ENCODE results near the gene KRT4. TPM values are rescaled to one million over a fixed set of nuclear protein-coding genes. Genes with fewer than 3 reads are reported as not detected.

The KRT4 gene
- total RNA-seq, 1 experiment from 2014 or later: not detected

DNA sequence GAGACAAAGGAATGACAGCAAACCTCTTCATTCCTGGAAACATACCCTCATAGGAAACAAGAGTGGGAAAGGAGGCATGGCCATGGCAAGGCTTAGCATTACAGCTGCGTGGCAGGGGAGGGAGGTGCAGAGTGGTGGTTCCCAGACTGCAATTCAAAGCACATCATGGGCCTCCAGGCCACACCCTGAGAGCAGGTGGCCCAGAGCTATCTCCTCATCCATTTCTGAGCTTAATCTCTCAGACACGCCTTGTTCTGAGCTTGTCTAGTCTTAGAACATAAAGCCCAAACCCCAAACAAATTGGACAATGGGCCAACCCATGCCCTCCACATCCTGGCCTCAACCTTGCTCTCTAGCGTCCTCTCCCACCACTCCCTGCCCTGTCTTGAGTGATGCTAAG, 12.1 kb downstream of the KRT4 start:
- ChIA-PET RAD21 (ENCODE audit: low non-redundant PET in 1 of 2, low total read pairs in 2 of 2, uncharacterized antibody in 2 of 2, unreplicated experiment in 2 of 2) (no interaction called here), POLR2A (no interaction called here), CTCF (no interaction called here)
- intact Hi-C loops (cut with micrococcal nuclease): no loop called here
- Histone ChIP-seq H3K9me3 (ENCODE audit: control insufficient read depth in 1 of 2, insufficient read depth in 1 of 2, low read depth in 1 of 2, low read length in 2 of 2) (no peaks in the 10 kb centered on the region), H3K4me3 (replicated peaks in 1 of 2; ENCODE audit: low read depth in 1 of 2, low read length in 2 of 2) (no peak overlapping the region), H3K27ac (ENCODE audit: low read depth, low read length) (no peak overlapping the region), H3K4me2 (ENCODE audit: low read length) (no peak overlapping the region), H3K36me3 (ENCODE audit: control insufficient read depth in 1 of 2, insufficient read depth in 2 of 2, low read length in 2 of 2) (no peaks in the 10 kb centered on the region), H3K9me2 (ENCODE audit: insufficient read depth) (no peaks in the 10 kb centered on the region), H3K4me1 (ENCODE audit: control insufficient read depth in 1 of 2, insufficient read depth in 2 of 2, low read length in 2 of 2) (peaks cover 8 to 39% of the 10 kb centered on the region in 2 experiments; a peak in 3 of 4 replicates), H3K27me3 (ENCODE audit: insufficient read depth, low read length) (no peaks in the 10 kb centered on the region), H2AFZ (ENCODE audit: low read depth, low read length, poor library complexity, severe bottlenecking) (no peak overlapping the region), H4K20me1 (ENCODE audit: insufficient read depth) (no peaks in the 10 kb centered on the region), H3K79me2 (ENCODE audit: insufficient read depth, low read length) (no peaks in the 10 kb centered on the region), H3K9ac (ENCODE audit: low read length) (no peak overlapping the region)
- TF ChIP-seq EZH2 (IDR thresholded peaks at IDR 0.05) (no peak), JUND (IDR thresholded peaks at IDR 0.05) (no peak), RAD21 (IDR thresholded peaks at IDR 0.05; ENCODE audit: low read depth) (no peak), CBX3 (IDR thresholded peaks at IDR 0.05; ENCODE audit: low read depth) (no peak), EZH2phosphoT487 (IDR thresholded peaks at IDR 0.05; ENCODE audit: borderline replicate concordance) (no peak), CEBPB (IDR thresholded peaks at IDR 0.05; ENCODE audit: low read depth) (no peak), TCF7L2 (IDR thresholded peaks at IDR 0.05; ENCODE audit: borderline replicate concordance, extremely low read depth, insufficient read depth, insufficient read length) (no peak)
- DNase-seq (ENCODE audit: low read depth, low spot score): no peak
- no peak for ATAC-seq
- BruUV-seq (replicated peaks): no TSS peak

DNA sequence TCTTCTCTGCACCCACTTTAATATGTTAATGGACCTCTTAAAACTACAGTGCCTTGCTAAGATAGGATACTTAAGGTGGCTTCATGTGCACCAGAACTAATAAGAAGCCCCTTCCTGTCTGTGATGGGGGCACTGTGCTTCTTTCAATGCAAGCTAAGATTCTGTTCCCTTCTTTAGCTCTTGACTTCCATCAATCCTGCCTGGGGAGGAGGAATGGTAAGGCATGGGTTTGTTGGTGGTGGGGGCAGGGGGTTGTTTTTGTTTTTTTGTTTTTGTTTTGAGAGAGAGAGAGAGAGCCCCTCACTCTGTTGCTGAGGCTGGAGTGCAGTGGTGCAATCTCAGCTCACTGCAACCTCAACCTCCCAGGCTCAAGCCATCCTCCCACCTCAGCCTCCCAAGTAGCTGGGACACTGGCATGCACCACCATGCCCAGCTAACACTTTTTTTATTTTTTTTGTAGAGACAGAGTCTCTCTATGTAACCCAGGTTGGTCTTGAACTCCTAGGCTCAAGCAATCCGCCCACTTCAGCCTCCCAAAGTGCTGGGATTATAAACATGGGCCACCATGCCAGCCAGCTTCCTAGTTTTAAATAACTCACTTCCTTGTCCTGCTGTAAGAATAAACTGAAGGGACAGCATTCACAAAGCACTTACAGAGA, 13.5 kb downstream of the KRT4 start:
- H3K4me1 ChIP-seq (ENCODE audit: control insufficient read depth in 1 of 2, insufficient read depth in 2 of 2, low read length in 2 of 2): peaks cover 8 to 39% of the 10 kb centered on the region in 2 experiments; a peak in 3 of 4 replicates
- H3K27ac ChIP-seq (ENCODE audit: low read depth, low read length): no peak overlapping the region
- H2AFZ ChIP-seq (ENCODE audit: low read depth, low read length, poor library complexity, severe bottlenecking): no peak overlapping the region
- no peak overlapping the region for H3K4me3 ChIP-seq (replicated peaks in 1 of 2; ENCODE audit: low read depth in 1 of 2, low read length in 2 of 2)
- H3K9me2 ChIP-seq (ENCODE audit: insufficient read depth): no peaks in the 10 kb centered on the region
- RAD21 ChIA-PET (ENCODE audit: low non-redundant PET in 1 of 2, low total read pairs in 2 of 2, uncharacterized antibody in 2 of 2, unreplicated experiment in 2 of 2): no interaction called here
- H3K36me3 ChIP-seq (ENCODE audit: control insufficient read depth in 1 of 2, insufficient read depth in 2 of 2, low read length in 2 of 2): no peaks in the 10 kb centered on the region
- ATAC-seq (no peak), DNase-seq (ENCODE audit: low read depth, low spot score) (no peak)
- H3K9me3 ChIP-seq (ENCODE audit: control insufficient read depth in 1 of 2, insufficient read depth in 1 of 2, low read depth in 1 of 2, low read length in 2 of 2): no peaks in the 10 kb centered on the region
- H3K9ac ChIP-seq (ENCODE audit: low read length): no peak overlapping the region
- H3K27me3 ChIP-seq (ENCODE audit: insufficient read depth, low read length): no peaks in the 10 kb centered on the region
- intact Hi-C loops (cut with micrococcal nuclease): no loop called here
- CTCF ChIA-PET: no interaction called here
- POLR2A ChIA-PET: no interaction called here
- H3K79me2 ChIP-seq (ENCODE audit: insufficient read depth, low read length): no peaks in the 10 kb centered on the region
- BruUV-seq (replicated peaks): no TSS peak
- H3K4me2 ChIP-seq (ENCODE audit: low read length): no peak overlapping the region
- TF ChIP-seq, protein P1, sequence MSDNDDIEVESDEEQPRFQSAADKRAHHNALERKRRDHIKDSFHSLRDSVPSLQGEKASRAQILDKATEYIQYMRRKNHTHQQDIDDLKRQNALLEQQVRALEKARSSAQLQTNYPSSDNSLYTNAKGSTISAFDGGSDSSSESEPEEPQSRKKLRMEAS (IDR thresholded peaks at IDR 0.05): no peak
- TF ChIP-seq SRF (IDR thresholded peaks at IDR 0.05; ENCODE audit: low read depth) (no peak), EZH2 (IDR thresholded peaks at IDR 0.05) (no peak), ZFX (IDR thresholded peaks at IDR 0.05) (no peak), FOSL1 (IDR thresholded peaks at IDR 0.05; ENCODE audit: low read depth) (no peak), SP1 (IDR thresholded peaks at IDR 0.05; ENCODE audit: low read depth) (no peak), ZBTB33 (IDR thresholded peaks at IDR 0.05; ENCODE audit: extremely low read depth, insufficient replicate concordance, low read length) (no peak), ZNF274 (IDR thresholded peaks at IDR 0.05; ENCODE audit: low read depth, low read length) (no peak), CBX3 (IDR thresholded peaks at IDR 0.05; ENCODE audit: low read depth) (no peak), TCF7L2 (IDR thresholded peaks at IDR 0.05; ENCODE audit: borderline replicate concordance, extremely low read depth, insufficient read depth, insufficient read length) (no peak)
- TF ChIP-seq, protein P2, sequence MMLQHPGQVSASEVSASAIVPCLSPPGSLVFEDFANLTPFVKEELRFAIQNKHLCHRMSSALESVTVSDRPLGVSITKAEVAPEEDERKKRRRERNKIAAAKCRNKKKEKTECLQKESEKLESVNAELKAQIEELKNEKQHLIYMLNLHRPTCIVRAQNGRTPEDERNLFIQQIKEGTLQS (IDR thresholded peaks at IDR 0.05): no peak
- H4K20me1 ChIP-seq (ENCODE audit: insufficient read depth): no peaks in the 10 kb centered on the region
